NK-92 treated with Interleukin-12 subunit alpha and Interleukin-12 subunit beta, amount 100 ng/mL, for 24 hours (cell line): ENCODE measurements around the gene PLPP2.

ENCODE experiments used
- DNase-seq: peaks from one replicate; lab custom pipeline; 2025; lab: John Stamatoyannopoulos, UW

Gene PLPP2

GRCh38 chr19:313988-314815, 23.0 kb upstream of the PLPP2 start:
- DNase-seq, result no peak

GRCh38 chr19:313169-313987, 22.2 kb upstream of the PLPP2 start:
- no peak for DNase-seq

- no peak for DNase-seq
Observed at GRCh38 chr19:311813-312261, 20.6 kb upstream of the PLPP2 start.

DNA sequence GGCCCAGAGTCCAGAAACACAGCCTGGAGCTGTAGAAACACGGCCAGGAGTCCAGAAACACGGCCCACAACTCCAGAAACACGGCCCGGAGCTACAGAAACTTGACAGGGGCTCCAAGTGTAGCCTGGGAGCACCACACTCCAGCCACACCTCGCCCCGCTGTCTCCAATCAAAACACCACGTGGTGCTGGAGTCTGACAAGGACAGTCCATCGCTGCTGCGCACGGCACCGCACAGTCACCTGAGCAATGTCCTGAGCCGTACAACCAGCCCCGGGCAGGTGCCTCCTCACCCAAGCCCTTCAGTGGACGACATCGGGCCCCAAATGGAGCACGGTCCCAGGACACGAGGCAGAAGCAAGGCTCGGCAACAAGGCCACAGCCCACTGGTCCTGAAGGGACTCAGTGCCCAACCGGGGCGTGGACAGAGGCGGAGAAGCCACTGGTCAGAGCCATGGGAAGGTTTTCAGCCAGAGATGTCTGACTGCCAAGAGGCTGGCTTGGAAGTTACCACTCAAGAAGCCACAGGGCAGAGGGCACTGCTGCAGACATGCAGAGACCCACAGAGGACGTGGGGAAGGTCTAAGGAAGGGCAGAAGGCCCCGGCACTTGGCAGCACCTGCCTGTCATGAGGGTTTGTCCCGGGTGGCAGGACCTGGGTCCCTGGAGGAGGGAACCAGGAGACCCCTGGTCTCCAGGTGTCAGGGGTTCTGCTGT, 19.7 kb upstream of the PLPP2 start:
- DNase-seq, result no peak

DNA sequence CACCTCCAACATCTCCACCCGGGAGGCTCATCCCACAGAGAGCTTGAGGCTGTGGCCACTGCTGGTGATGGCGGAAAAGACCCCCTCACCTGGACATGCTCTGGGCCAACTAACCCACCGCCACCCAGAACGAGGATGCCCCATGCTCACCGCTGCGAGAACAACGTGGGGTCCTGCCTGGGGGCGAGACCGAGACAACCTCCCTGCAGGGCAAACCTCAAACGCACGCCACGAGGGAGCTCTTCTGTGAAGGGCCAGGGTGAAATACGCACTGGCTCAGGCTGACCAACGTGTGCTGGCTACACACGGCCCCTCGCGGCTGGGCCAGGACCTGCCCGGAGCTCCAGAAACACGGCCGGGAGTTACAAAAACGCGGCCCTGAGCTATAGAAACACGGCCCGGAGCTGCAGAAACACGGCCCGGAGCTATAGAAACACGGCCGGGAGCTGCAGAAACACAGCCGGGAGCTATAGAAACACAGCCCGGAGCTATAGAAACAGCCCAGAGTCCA, 19.0 kb upstream of the PLPP2 start:
- no peak for DNase-seq

GRCh38 chr19:309206-309565, 18.0 kb upstream of the PLPP2 start:
- DNase-seq, result no peak

DNA sequence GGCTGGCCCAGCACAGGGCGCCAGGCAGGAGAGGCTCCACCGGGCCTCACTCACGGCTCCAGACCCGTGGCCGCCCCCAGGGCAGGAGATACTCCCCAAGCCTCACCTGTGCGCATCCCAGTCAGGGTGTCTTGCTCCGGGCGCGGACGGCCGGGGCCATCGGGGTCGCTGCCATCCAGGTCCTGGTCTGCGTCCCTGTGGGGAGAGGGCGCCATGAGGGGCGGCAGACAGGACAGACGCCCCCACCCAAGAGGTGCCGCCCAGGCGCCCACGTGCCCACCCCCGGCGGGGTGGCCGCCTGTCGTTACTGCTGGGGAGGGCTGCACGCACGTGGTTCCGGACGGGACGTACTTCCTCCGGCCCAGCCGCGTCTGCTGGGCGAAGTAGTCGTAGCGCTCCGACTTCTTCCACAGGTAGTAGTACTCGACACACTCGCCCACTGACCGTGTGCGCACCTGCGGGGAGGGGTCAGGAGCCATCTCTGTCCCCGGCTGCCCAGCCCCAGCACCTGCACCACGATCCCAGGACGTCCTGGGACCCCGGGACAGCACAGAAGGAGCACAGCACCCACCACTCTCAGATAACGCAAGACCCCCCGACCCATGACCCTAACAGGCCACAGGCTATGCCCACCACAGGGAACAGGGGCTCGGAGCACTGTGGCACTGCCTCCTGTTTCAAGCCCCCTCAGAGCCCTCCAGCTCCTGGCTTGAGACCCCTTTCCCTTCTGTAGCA, 17.4 kb upstream of the PLPP2 start:
- no peak for DNase-seq

DNA sequence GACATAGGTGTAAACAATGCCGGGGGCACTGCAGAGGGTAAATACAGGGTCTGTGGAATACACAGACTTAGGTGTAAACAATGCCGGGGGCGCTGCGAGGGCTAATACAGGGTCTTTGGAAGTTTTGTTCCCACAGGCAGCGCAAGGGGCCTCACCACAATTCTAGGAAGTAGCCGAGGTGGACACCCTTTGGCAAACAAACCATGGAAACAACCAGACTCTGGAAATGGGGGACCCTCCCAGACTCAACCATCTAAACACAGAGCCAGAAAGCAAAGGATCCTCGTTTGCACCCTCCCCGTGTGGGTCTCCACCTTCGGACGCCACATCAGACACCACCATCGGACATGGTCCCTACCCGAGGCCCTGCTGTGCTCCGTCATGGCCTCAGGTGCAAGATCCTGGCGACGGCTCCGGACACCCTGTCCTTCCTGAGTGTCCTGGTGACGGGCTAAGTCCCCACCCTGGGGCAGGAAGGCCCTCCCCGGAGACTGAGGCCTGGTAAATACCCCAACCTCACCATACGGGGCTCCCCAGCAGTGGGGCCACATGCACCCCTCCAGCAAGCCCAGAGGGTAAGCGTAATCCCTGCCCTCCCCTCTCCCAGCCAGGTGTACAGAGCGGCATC, 16.7 kb upstream of the PLPP2 start:
- DNase-seq, result no peak

GRCh38 chr19:307111-307531, 15.9 kb upstream of the PLPP2 start:
- DNase-seq, result no peak

GRCh38 chr19:306151-306900, 15.1 kb upstream of the PLPP2 start:
- DNase-seq, result no peak

DNA sequence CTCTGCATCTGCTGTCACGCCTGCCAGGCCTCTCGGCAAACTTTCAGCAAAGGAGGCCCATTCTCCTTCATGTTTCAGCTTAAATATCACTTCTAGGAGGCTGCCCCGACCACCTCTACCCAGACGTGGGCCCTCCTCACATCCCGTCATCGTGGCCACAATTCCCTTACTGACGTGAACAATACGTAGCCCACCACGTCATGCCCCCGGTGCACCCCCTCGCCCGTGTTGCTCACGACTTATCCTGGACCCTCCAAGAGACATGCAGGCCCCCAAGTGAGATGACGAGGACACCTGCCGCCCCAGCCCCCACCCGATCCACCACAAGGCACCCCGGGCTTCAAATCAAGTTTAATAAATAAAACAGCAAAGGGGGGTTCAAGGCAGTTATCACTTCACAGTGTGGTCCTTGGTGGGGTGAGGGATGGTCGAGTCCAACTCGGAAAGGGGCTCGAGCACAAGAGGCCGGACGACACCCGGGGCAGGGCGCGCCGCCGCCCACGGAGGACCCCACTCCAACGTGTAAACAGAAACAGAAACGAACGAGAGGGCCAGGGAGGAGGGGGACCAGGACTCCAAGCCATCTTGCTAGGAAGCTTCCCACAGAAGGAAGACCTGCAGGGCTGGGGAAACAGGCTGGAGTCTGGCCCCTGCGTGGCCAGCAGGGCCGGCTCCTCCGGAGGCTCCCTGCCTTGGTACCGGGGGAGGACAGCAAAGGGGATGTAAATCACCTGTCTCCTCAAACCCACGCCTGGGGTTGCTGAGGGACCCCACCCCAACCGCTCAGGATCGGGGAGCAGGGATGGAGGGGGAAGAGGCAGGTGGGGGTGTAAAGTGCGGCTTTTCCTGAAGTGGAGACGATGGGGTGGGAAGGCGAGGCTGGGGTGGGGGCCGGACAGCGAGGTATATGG, 14.3 kb upstream of the PLPP2 start:
- DNase-seq, result no peak

DNA sequence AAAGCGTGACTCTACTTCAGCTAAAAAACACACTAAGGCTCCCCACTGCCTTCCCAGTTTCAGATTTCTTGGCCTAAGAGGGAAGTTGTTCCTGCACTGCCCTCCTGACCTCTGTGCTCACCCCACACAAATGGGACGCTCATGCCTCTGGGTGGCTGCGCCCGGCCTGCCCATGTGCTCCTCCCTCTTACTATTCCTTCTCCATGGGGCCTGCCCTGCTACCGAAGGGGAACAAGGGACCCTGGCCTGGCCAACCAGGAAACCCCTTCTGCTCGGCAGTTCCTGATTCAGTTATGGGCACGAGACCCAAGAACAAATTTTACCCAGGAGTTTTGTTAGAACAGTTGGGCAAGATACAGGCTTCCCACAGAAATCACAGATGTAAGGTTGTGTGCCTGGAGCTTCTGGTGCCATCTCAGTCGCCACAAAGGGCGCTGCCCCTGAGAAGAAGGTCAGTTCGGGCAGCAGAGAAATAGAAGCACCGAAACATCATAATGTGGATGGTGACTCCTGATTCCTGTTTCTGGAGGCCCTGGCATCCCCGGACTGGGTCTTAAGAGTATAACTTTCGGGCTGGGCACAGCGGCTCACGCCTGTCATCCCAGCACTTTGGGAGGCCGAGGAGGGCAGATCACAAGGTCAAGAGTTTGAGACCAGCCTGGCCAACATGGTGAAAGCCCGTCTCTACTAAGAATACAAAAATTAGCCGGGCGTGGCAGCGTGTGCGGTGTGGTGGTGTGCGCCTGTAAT, 5.4 kb upstream of the PLPP2 start:
- DNase-seq, result no peak

DNA sequence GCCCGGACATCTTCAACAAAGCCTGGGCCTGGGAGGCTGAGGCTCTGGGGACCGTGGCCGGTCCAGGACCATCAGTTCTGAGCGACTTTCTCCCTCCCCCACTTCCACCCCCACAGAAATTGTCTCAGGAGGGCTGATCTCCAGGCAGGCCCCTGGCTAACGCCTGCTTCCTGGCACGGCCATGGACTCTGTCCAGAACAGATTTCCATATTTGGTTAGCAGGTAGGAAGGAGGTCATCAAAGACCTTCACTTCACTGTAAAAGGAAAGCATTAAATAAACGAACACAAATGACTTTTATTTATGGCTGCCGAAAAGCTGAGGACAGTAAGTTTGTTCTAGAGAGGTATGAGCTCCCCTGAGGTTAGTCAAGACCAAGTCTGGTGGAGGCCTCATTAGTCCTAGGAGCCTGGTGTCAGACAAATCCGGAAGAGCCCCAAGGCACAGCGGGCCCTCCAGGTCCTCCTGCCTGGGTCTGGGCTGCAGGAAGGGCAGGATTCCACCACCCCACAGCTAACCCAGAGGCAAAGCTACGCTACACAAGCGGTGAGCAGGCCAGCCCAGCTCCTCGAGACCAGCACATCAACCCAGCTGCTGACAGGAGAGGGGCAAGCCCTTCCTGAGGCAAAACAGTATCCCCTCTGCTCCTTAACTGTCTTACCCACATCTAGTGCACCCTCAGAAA, 4.6 kb upstream of the PLPP2 start:
- no peak for DNase-seq

- DNase-seq, result no peak
Observed at GRCh38 chr19:294946-295686, 3.9 kb upstream of the PLPP2 start.

- DNase-seq, result no peak
Observed at GRCh38 chr19:294341-294945, 3.2 kb upstream of the PLPP2 start.

DNA sequence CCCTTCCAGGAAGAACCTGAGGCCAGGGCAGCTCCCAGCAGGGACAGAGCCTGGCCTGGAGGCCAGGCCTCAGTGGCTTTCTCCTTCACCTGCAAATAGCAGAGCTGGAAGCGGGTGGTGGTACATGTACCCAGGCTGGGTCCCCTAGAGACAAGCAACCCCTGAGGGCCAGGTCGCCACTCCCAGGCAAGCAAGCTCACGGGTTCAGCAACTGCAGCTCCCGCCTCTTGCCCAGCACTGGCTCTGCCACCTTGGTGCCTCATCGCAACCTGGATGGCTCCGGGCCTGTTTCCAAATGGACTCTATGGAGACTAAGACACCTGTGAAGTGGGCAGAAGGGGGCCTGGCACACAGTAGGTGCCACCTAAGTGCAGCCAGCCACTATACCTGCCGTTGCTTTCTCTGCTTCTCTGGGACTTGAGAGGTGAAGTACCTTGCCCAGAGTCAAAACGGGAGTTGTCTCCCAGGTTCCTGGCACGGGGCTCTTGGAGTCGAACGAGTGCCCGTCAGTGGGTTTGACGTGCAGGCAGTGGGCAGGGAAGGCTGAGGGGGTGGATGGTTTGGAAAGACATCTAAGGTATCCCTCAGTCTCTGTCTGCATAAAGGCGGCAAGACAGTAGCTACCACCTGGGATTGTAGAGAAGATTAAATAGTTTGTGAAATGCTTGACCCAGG, 2.4 kb upstream of the PLPP2 start:
- DNase-seq, result no peak
